ENCODE data around the gene UBE2F.
A peak's percentile ranks its signal among the peaks of the same experiment; 100 is the strongest.
"Not testable (repeated sequence)": the region's sequence is repeated elsewhere in the genome, so short reads cannot be mapped to it uniquely, and the experiment has no call there.

Gene UBE2F

GRCh38 chr2:237946423-237946822 lies 20.4 kb upstream of the UBE2F start:
- no peak for DNase-seq

- not testable (repeated sequence) for DNase-seq
Observed at GRCh38 chr2:237951354-237951753, 15.5 kb upstream of the UBE2F start.

DNA sequence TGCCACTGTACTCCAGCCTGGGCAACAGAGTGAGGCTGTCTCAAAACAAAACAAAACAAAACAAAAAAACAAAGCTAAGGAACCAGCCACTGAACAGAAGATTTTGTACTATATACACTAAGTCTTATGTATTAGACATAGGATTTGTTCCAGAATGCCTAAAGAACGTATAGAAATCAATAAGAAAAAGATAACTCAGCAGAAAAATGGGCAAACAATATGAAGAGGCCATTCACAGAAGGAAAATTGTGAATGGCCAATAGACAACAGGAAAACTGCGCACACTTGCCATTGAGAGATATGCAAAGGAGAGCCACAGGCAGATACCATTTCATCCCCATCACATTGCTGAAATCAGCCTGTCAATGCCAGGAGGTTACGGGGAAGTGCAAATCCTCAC lies 14.9 kb upstream of the UBE2F start:
- DNase-seq = no peak

- no peak for DNase-seq
Observed at GRCh38 chr2:237952851-237953250, 14.0 kb upstream of the UBE2F start.

- DNase-seq = no peak
Observed at GRCh38 chr2:237955640-237956401, 11.0 kb upstream of the UBE2F start.

DNA sequence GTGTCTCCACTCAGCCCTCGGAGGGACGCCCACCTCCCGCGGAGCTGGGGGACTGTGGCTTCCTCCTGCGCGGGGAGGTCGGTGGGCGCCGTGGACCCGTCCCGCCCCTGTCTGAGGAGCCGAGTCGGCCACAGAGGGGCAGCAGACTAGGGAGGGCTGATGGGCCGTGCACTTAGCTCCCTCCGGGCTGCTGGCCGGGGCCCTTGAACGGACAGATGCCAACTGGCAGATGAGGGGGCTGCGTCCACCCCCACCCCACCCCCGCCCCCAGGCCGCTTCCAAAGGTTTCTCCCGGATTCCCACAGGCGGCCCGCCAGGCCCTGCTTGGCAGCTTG lies 10.4 kb upstream of the UBE2F start:
- no peak for DNase-seq

- no peak for DNase-seq
Observed at GRCh38 chr2:237961637-237962036, 5.2 kb upstream of the UBE2F start.

DNA sequence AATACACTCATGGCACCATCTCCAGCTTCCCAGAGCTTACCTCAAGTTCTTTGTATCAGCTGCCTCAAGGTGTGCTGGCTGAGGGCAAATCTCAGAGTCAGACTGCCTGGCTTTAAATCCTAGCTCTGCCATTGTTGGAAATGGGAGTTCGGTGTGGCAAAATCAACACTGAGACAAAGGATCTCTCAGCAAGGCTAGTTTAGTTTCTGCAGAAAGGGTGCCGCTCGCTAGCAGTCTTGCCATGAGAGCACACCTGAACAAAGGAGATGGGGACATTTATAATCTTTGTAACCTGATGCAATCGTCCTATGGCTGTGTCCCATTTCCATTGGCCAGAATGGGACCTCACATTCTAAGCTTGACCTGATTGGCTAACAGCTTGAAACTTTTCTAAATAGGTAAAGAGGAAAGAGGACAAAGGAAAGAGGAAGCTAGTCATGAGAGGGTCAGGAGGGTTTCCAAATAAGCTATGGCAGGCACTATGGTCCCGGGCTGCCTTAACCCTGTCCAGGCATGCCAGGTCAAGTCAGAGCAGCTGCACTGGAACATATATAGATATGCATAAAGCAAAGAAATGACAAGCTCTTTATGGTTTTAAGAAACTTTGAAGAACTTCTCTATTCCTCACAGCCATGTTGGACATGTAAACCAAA lies 4.3 kb upstream of the UBE2F start:
- DNase-seq = no peak

GRCh38 chr2:237963490-237963991 lies 3.3 kb upstream of the UBE2F start:
- not testable (repeated sequence) for DNase-seq

DNA sequence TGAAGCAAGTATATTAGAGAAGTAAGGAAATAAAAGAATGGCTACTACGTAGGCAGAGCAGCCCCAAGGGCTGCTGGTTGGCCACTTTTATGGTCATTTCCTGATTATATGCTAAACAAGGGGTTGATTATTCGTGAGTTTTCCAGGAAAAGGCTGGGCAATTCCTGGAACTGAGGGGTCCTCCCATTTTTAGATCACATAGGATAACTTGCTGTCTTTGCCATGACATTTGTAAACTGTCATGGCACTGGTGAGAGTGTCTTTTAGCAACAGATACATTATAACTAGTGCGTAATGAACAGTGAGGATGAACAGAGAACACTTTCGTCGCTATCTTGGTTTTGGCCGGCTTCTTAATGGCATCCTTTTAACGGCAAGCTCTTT lies 2.6 kb upstream of the UBE2F start:
- no peak for DNase-seq

DNA sequence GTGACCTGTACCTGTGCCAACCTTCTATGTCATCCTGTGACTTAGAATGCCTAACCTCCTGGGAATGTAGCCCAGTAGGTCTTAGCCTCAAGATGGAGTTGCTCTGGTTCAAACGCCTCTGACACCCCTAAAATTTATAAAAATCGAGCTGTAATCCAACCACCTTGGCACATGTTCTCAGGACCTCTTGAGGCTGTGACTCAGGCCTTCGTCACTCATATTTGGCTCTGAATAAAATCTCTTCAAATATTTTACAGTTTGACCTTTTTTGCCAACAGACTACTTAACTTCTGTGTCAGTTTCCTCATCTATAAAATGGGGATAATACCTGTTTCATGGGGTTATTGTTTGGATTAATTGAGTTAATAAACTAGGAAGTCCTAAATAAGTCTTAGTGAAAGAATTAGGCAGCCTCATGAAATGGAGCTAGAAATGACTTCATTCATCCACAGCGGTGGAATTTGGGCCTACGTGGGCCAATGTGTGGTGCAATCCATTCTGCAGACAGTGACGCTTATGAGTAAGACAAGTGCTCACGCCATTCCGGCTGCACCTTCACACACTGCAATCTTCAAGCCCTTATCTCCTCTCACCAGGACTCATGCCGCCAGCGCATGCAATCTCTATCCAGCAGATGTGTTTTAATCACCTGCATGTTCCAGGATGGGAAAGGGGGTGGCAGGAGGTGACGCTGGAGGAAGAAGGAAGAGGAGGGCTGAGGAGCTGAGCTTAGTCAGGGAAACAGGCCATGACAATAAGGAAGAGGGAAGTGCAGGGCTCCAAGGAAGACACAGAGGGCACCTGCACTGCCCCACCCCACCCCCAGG lies 2.0 kb upstream of the UBE2F start:
- DNase-seq = no peak

DNA sequence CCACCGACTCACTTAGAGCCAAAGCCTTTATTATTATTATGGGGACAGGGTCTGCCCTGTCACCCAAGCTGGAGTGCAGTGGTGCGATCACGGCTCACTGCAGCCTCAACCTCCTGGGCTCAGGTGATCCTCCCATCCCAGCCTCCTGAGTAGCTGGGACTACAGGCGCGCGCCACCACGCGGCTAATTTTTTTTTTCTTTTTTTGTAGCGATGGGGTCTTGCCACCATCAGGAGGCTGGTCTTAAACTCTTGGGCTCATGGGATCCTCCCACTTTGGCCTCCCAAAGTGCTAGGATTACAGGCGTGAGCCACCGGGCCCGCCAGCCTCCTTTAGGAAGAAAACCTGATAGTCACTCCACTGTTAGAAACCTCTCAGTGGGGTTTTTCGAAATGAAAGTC lies 970 bp upstream of the UBE2F start:
- DNase-seq = not testable (repeated sequence)

- no peak for DNase-seq
Observed at GRCh38 chr2:237966250-237966564, 607 bp upstream of the UBE2F start.

DNA sequence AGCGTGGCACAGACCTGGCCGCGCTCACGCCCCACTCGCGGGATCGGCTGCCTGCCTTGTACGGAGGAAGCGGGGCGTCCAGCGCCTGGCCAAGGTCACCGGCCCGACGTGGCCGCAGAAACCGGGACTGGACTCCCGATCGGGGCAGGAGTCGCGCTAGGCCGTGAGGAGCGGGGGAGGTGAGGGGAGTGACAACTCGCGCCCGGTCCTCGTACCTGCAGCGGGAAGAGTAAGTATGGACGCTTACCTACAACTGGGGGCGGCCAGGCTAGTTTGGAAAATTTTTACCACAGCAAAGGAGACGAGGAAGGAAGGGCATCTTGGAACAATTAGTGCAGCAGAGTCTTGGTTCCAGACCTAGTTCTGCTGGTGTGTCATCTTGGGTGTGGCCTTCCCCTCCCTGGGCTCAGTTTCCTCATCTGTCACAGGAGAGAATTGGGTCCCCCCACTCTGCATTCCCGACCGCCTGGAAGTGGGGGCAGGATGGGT lies 693 bp downstream of the UBE2F start:
- DNase-seq = peak; percentile 17

GRCh38 chr2:237968048-237968862 lies 1.4 kb downstream of the UBE2F start:
- DNase-seq = peak; percentile 45

DNA sequence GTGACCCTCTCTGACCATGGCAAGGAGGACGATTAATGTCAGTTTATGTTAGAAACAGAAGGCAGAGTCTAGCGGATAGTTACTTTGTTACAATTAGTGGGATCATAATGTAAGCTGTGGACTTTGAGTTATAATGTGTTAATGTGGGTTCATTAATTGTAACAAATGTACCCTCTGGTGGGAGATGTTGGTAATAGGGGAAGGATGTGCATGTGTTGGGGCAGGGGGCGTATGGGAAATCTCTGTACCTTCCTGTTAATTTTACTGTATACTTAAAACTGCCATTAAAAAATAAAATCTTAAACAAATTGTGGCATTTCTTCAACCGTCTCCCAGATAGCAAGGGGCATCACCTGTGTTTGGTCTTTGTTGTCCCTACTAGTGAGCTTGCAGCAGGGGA lies 4.8 kb downstream of the UBE2F start:
- no peak for DNase-seq

GRCh38 chr2:237972211-237972610 lies 5.4 kb downstream of the UBE2F start:
- DNase-seq = no peak

DNA sequence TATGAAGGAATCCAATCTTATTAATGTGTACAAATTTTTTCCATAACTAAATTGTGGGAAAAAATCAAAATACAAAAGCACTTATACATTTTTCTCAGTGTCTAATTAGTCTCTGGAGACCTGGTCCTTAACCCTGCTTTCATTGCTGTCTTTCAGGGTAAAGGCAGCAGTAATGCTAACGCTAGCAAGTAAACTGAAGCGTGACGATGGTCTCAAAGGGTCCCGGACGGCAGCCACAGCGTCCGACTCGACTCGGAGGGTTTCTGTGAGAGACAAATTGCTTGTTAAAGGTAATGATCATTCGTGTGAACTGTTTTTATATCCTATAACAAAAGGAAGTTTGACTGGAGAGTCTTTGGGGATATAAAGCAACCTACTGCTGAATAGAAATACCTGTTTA lies 6.1 kb downstream of the UBE2F start:
- DNase-seq = no peak

DNA sequence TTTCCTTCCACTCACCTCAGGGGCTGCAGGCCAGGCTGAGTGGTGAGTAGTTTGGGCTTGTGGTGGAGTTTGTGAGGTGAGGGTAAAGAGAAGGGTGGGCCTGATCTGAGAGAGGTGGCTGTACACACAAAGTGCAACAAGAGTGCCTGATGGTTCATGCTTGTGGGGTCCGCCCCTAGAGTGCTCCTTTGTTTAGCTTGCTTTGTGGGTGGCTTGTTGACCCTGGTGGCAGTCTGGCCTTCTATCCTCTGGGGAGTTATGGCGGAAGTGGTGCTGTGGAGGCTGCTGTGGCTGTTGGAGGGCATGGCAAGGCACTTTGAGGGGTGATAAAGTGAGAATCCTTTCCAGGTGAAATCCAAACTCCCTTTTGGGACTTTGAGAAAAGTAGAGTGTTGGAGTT lies 10.6 kb downstream of the UBE2F start:
- DNase-seq = no peak

DNA sequence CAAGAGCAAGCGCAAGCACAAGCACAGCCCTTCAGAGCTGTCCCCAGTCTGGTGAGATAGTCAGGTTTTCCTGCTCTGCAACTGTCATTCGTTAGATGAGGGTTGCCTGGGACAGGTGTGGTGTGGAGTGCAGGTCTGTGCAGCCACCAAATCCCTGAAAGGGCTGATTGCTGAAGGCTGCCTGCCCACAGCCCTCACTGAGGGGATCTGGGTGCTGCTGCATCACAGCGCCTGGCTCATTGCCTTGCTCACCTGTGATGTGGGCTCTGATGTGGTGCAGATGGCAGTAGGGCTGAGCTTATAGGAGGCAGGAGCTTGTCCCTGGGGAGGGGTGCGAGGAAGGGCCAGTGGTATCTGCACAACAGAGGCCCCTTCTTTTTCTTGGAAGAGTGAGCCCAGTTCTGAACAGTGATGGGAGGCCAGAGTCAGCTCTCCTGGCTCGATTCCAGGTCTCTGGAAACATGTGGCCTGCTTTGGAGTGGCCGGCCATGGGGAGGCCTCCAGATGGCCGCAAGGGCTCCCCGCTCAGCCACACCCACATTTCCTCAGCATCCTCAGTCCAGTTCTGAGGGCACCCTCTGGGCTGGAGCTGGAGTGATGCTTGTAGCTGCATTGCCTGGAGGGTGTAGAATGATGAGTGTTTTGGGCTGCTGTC lies 11.4 kb downstream of the UBE2F start:
- DNase-seq = no peak

DNA sequence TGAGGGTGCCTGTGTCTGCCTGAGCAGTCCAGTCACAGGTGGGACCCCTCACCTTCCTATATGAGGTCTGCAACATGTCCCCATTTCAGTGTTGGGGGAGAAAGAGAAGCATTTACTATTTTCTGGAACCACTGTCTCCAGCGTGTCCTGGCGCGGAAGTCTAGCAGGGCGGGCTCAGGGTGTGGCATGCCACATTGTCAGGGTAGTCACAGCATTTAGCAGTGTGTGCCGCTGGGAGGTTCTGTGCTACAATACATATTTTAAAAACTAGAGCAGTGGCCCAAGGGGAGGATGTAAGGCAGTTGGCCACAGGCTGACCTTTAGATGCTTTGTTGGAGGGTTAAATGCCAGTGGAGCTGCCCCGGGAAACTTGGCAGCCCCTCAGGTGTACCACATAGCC lies 12.5 kb downstream of the UBE2F start:
- DNase-seq = no peak

- DNase-seq = no peak
Observed at GRCh38 chr2:237980087-237980486, 13.3 kb downstream of the UBE2F start.

Data from central memory CD4-positive, alpha-beta T cell (primary cell).